A673 (cell line): ENCODE results near the gene FAM32A.

Source experiments
- CTCF ChIP-seq: fragments of 300-800, 200-600 bp; sonication (generic); conservative IDR thresholded peaks from 2 replicates; pipeline ENCODE4 v1.5.1; 2017; ENCODE audit warnings: low read depth, mild to moderate bottlenecking, antibody characterized with exemption, low read length, moderate library complexity, mixed read lengths
- EZH2 ChIP-seq: fragments of 200-600 bp; sonication (generic); IDR thresholded peaks from 2 replicates; pipeline ENCODE4 v1.6.1; 2017; ENCODE audit warnings: borderline replicate concordance, low read depth, mild to moderate bottlenecking, mixed read lengths, antibody characterized with exemption, low read length; ENCODE audit not compliant: poor library complexity, severe bottlenecking

- TF ChIP-seq CTCF (no peak), EZH2 (no peak)
These were observed 42.8 kb downstream of the FAM32A start for GRCh38 chr19:16227837-16228636.
